ENCODE measurements around the gene TRPM7.

Gene TRPM7

DNA sequence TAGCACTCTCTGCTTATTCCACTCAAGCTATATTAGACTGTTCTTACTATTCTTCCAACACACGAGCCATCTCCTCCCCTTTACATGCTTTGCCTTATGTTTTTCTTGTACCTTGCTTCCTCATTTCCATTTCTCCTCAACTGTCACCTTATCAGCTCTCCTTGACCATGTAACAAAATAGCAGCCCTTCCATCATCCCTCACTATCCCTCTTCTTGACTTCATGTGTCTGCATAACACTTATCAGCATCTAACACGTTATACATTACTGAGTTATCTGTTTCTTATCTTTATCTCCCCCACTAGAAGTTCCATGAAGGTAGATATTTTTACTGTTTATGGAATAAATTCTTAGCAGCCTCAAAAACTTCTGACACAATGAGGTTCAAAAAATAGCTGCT lies 45.3 kb downstream of the TRPM7 start:
- no peak for DNase-seq (ENCODE audit: low spot score)
- POLR2A ChIA-PET (ENCODE audit: low non-redundant PET) = no interaction called here
- H3K27ac ChIP-seq = no peak overlapping the region
- TF ChIP-seq, protein P1, sequence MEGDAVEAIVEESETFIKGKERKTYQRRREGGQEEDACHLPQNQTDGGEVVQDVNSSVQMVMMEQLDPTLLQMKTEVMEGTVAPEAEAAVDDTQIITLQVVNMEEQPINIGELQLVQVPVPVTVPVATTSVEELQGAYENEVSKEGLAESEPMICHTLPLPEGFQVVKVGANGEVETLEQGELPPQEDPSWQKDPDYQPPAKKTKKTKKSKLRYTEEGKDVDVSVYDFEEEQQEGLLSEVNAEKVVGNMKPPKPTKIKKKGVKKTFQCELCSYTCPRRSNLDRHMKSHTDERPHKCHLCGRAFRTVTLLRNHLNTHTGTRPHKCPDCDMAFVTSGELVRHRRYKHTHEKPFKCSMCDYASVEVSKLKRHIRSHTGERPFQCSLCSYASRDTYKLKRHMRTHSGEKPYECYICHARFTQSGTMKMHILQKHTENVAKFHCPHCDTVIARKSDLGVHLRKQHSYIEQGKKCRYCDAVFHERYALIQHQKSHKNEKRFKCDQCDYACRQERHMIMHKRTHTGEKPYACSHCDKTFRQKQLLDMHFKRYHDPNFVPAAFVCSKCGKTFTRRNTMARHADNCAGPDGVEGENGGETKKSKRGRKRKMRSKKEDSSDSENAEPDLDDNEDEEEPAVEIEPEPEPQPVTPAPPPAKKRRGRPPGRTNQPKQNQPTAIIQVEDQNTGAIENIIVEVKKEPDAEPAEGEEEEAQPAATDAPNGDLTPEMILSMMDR (conservative IDR thresholded peaks at IDR 0.05; ENCODE audit: low read depth) = no peak
- CTCF ChIA-PET = interaction anchor here (0.9 kb wide), 1 partner anchor 19 kb away, joined by 3 read pairs; no protein-coding TSS in a partner anchor

DNA sequence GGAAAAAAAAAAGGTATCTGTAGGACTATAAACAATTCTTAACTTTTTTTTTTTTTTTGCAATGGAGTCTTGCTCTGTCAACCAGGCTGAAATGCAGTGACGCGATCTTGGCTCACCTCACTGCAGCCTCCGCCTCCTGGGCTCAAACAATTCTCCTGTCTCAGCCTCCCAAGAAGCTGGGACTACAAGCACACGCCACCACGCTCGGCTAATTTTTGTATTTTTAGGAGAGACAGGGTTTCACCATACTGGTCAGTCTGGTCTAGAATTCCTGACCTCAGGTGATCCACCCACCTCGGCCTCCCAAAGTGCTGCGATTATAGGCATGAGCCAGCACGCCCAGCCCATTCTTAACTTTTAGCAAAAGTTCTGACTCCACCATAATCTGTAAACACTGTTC lies 50.5 kb downstream of the TRPM7 start:
- ChIA-PET POLR2A (ENCODE audit: low non-redundant PET) (no interaction called here), CTCF (no interaction called here)
- H3K27ac ChIP-seq = no peak overlapping the region
- no peak for DNase-seq (ENCODE audit: low spot score)
- TF ChIP-seq, protein P1 (conservative IDR thresholded peaks at IDR 0.05; ENCODE audit: low read depth) = no peak

DNA sequence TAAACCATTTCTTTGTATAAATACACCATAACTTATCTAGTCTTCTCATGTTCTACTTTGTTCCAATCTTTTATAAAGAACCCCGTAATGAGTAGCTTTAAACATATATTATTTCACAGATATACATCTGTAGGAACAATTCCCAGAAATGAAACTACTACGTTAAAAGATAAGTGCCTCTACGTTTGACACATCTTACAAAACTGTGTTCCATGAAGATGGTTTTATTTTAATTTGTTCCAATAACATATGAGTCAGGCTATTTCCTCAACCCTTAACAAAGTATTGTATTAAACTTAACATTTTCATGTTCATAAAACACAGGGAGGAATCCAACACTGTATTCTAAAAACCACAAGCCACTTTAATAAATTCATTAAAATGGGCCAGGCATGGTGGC lies 52.9 kb downstream of the TRPM7 start:
- TF ChIP-seq, protein P1 (conservative IDR thresholded peaks at IDR 0.05; ENCODE audit: low read depth) = no peak
- DNase-seq (ENCODE audit: low spot score) = no peak
- no peak overlapping the region for H3K27ac ChIP-seq
- POLR2A ChIA-PET (ENCODE audit: low non-redundant PET) = no interaction called here
- CTCF ChIA-PET = no interaction called here

DNA sequence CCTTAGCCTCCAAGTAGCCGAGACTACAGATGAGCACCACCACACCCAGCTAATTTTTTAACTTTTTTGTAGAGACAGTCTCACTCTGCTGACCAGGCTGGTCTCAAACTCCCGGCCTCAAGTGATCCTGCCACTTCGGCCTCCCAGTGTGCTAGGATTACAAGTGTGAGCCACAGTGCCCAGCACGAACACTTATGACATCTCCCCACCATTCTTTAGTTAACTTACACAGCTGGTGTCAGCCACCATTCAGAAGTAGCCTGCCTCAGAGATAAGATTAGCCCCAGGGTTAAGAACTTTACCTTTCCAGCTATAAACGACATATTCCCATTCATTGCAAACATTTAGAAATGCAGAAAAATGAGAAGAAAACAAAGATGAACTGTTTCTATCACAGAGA lies 58.2 kb downstream of the TRPM7 start:
- DNase-seq (ENCODE audit: low spot score) = no peak
- H3K27ac ChIP-seq = no peak overlapping the region
- TF ChIP-seq, protein P1 (conservative IDR thresholded peaks at IDR 0.05; ENCODE audit: low read depth) = no peak
- ChIA-PET POLR2A (ENCODE audit: low non-redundant PET) (no interaction called here), CTCF (interaction anchor here (0.5 kb wide), 1 partner anchor 270 kb away, joined by 3 read pairs; no protein-coding TSS in a partner anchor)

DNA sequence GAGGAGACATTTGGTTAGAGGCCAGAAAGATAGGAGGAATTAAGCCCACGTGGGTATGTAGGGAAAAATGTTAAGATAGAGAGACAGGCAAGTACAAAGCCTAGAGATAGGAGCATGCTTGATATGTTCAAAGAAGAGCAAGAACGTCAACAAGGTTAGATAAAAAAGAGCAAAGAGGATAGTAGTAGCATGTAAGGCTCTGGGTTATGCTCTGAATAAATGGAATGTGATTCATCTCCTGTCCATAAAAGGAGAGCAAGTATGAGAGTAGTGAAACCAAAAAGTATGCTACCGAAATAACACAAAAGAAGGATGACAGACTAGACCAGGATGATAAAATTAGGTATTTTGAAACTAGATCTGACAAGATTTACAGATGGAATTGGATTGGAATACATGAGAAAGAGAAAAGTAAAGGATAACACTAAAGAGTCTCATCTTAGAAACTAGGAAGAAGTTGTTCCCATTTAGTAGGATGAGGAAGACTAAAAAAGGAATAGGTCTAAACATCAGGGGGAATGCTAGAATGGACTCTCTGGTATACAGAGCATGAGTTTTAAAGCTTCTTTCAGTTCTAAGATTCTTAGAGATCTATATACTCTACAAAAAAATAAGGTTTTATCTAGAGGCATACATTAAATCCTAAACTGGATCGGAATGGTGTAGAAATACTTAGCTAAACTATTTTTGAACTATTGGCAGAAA lies 59.1 kb downstream of the TRPM7 start:
- ChIA-PET POLR2A (ENCODE audit: low non-redundant PET) (no interaction called here), CTCF (interaction anchor here (0.5 to 0.7 kb wide), 2 partner anchors 271 to 372 kb away, joined by 3 to 5 read pairs; no protein-coding TSS in a partner anchor)
- DNase-seq (ENCODE audit: low spot score) = no peak
- no peak overlapping the region for H3K27ac ChIP-seq
- TF ChIP-seq, protein P1 (conservative IDR thresholded peaks at IDR 0.05; ENCODE audit: low read depth) = no peak

DNA sequence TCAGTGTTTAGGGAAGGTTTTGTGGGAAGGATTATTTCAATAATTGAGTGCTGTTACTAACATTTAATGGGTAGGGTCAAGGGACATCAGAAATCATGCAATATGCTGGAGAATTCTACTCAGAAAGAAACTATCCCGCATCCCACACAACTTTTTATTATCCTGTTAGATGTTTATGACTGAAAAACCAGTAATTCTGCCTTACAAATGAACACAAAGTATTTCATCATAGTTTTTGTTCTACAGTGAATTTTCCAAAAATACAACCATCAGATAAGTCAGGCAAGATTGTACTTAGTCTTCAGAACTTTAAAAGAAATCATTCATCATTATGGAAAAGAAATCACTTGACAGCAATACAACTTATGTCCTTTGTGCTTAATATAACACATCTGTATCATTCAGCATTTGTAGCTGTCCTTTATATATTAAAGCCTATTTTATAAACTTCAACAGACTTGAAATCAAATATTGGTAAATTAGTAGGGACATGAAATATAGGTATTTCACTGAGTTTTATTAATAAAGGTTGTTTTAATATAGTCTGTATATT lies 61.9 kb downstream of the TRPM7 start:
- TF ChIP-seq, protein P1 (conservative IDR thresholded peaks at IDR 0.05; ENCODE audit: low read depth) = no peak
- CTCF ChIA-PET = no interaction called here
- POLR2A ChIA-PET (ENCODE audit: low non-redundant PET) = no interaction called here

More for the DNA sequence above, 61.9 kb downstream of the TRPM7 start:
- H3K27ac ChIP-seq = no peak overlapping the region
- DNase-seq (ENCODE audit: low spot score) = no peak

All from RWPE1 (cell line).